ENCODE results near the gene DPT. TPM values are rescaled to one million over a fixed set of nuclear protein-coding genes. Genes with fewer than 3 reads are reported as not detected.

The DPT gene
- total RNA-seq, 1 experiment from 2014 or later = not detected

- DNase-seq (ENCODE audit: low read depth, low spot score) (no peak), ATAC-seq (no peak)
- Histone ChIP-seq H3K9ac (ENCODE audit: low read length) (no peak overlapping the region), H3K4me1 (ENCODE audit: control insufficient read depth in 1 of 2, insufficient read depth in 2 of 2, low read length in 2 of 2) (no peaks in the 10 kb centered on the region), H4K20me1 (ENCODE audit: insufficient read depth) (no peaks in the 10 kb centered on the region), H3K4me3 (replicated peaks in 1 of 2; ENCODE audit: low read depth in 1 of 2, low read length in 2 of 2) (no peak overlapping the region), H3K79me2 (ENCODE audit: insufficient read depth, low read length) (no peaks in the 10 kb centered on the region), H3K36me3 (ENCODE audit: control insufficient read depth in 1 of 2, insufficient read depth in 2 of 2, low read length in 2 of 2) (no peaks in the 10 kb centered on the region), H3K27ac (ENCODE audit: low read depth, low read length) (no peak overlapping the region), H3K9me2 (ENCODE audit: insufficient read depth) (no peaks in the 10 kb centered on the region), H3K27me3 (ENCODE audit: insufficient read depth, low read length) (no peaks in the 10 kb centered on the region), H3K4me2 (ENCODE audit: low read length) (no peak overlapping the region), H3K9me3 (ENCODE audit: control insufficient read depth in 1 of 2, insufficient read depth in 1 of 2, low read depth in 1 of 2, low read length in 2 of 2) (no peaks in the 10 kb centered on the region), H2AFZ (ENCODE audit: low read depth, low read length, poor library complexity, severe bottlenecking) (no peak overlapping the region)
- CTCF ChIA-PET = no interaction called here
- BruUV-seq (replicated peaks) = no TSS peak
- TF ChIP-seq ZBTB33 (IDR thresholded peaks at IDR 0.05; ENCODE audit: extremely low read depth, insufficient replicate concordance, low read length) (no peak), SRF (IDR thresholded peaks at IDR 0.05; ENCODE audit: low read depth) (no peak), EGR1 (IDR thresholded peaks at IDR 0.05; ENCODE audit: low read depth) (no peak), ATF3 (IDR thresholded peaks at IDR 0.05) (no peak), EZH2phosphoT487 (IDR thresholded peaks at IDR 0.05; ENCODE audit: borderline replicate concordance) (no peak), YY1 (IDR thresholded peaks at IDR 0.05; ENCODE audit: extremely low read depth, insufficient replicate concordance, low read depth, low read length) (no peak), ZNF274 (IDR thresholded peaks at IDR 0.05; ENCODE audit: low read depth, low read length) (no peak), ZFX (IDR thresholded peaks at IDR 0.05) (no peak), FOSL1 (IDR thresholded peaks at IDR 0.05; ENCODE audit: low read depth) (no peak), RAD21 (IDR thresholded peaks at IDR 0.05; ENCODE audit: low read depth) (no peak), POLR2AphosphoS5 (IDR thresholded peaks at IDR 0.05; ENCODE audit: low read depth, low read length) (no peak), SIN3A (IDR thresholded peaks at IDR 0.05; ENCODE audit: low read depth) (no peak), POLR2A (IDR thresholded peaks at IDR 0.05; ENCODE audit: borderline replicate concordance, extremely low read depth, insufficient read depth, insufficient read length) (no peak), CEBPB (IDR thresholded peaks at IDR 0.05; ENCODE audit: low read depth) (no peak), CBX3 (IDR thresholded peaks at IDR 0.05; ENCODE audit: low read depth) (no peak), CTCF (IDR thresholded peaks at IDR 0.05 in 2 of 3, conservative IDR thresholded peaks at IDR 0.05 in 1 of 3; ENCODE audit: borderline replicate concordance in 1 of 3, insufficient read depth in 1 of 3, low read depth in 2 of 3, low read length in 2 of 3) (no peak), SP1 (IDR thresholded peaks at IDR 0.05; ENCODE audit: low read depth) (no peak)
- RAD21 ChIA-PET (ENCODE audit: low non-redundant PET in 1 of 2, low total read pairs in 2 of 2, uncharacterized antibody in 2 of 2, unreplicated experiment in 2 of 2) = no interaction called here
- POLR2A ChIA-PET = no interaction called here
- intact Hi-C loops (cut with micrococcal nuclease) = no loop called here
Observed at GRCh38 chr1:168665975-168666374, 63.0 kb downstream of the DPT start.

Measured in HCT116 (cell line).